BJ (cell line): ENCODE measurements around the gene MED13L. TPM values are rescaled to one million over a fixed set of nuclear protein-coding genes. Genes with fewer than 3 reads are reported as not detected.

Experiments
- CTCF ChIA-PET: fragments of 350-600 bp; formaldehyde crosslinking; extraction: SDS; loops from one replicate; lab custom pipeline; 2021; ENCODE audit warnings: antibody characterized with exemption, inconsistent platforms; lab: Yijun Ruan, JAX
- POLR2A ChIA-PET: fragments of 300-600 bp; sonication (Branson Sonifier 250); formaldehyde crosslinking; extraction: SDS; loops from one replicate; lab custom pipeline; 2021; ENCODE audit warnings: antibody characterized with exemption; lab: Charles Lee
- DNase-seq: peaks from one replicate; pipeline ENCODE4 v3.0.0-alpha.2; 2011; ENCODE audit warnings: low read depth
- H3K27me3 ChIP-seq: 2 replicates; pipeline ENCODE4 v1.6.0; 2011; ENCODE audit warnings: low read length; ENCODE audit not compliant: control insufficient read depth, insufficient read depth
- H3K36me3 ChIP-seq: 2 replicates; pipeline ENCODE4 v1.5.1; 2011; ENCODE audit warnings: low read length; ENCODE audit not compliant: control insufficient read depth, insufficient read depth
- H3K4me3 ChIP-seq: 2 replicates; pipeline ENCODE4 v1.5.1; 2011; ENCODE audit warnings: low read depth, mild to moderate bottlenecking, control low read depth, low read length
- polyA plus RNA-seq: library from polyadenylated mRNA; depleted of rRNA; stranded (reverse); fragments of >200 nt; gene quantifications from 2 replicates; pipeline ENCODE4 v1.2.3, GENCODE V29; 2011
- TF ChIP-seq, protein P1 (sequence below): IDR thresholded peaks from 2 replicates; pipeline ENCODE4 v1.5.1; 2011; ENCODE audit warnings: low read depth, mild to moderate bottlenecking, control low read depth, inconsistent platforms, low read length, moderate library complexity; ENCODE audit not compliant: insufficient read depth

The MED13L gene
- polyA plus RNA-seq, 1 experiment, result 43.7 TPM

DNA sequence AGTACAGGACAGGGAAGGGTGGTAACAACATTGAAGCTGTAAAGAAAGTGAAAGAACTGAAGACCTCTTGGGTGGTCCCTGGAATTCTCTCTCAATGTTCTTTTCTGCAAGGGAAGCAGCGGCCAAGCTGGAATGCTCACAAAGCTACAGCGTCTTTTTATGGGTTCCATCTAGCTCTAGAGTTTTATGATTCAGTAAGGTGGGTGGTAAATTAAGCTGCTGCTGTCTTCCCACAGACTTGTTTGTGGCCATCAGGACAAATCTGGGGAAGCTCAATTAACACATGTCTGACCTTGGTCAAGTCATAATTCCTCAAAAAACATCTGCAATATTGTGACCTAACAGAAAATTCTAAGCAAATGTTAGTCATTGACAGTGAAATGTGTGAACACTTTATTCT is 139.1 kb downstream of the MED13L start:
- no peaks in the 10 kb centered on the region for H3K27me3 ChIP-seq
- no peaks in the 10 kb centered on the region for H3K36me3 ChIP-seq
- ChIA-PET CTCF (no interaction called here), POLR2A (interaction anchor here (0.7 kb wide), 1 partner anchor 69 kb away, joined by 4 read pairs; no protein-coding TSS in a partner anchor)
- no peak for DNase-seq
- no peak overlapping the region for H3K4me3 ChIP-seq
- TF ChIP-seq, protein P1, sequence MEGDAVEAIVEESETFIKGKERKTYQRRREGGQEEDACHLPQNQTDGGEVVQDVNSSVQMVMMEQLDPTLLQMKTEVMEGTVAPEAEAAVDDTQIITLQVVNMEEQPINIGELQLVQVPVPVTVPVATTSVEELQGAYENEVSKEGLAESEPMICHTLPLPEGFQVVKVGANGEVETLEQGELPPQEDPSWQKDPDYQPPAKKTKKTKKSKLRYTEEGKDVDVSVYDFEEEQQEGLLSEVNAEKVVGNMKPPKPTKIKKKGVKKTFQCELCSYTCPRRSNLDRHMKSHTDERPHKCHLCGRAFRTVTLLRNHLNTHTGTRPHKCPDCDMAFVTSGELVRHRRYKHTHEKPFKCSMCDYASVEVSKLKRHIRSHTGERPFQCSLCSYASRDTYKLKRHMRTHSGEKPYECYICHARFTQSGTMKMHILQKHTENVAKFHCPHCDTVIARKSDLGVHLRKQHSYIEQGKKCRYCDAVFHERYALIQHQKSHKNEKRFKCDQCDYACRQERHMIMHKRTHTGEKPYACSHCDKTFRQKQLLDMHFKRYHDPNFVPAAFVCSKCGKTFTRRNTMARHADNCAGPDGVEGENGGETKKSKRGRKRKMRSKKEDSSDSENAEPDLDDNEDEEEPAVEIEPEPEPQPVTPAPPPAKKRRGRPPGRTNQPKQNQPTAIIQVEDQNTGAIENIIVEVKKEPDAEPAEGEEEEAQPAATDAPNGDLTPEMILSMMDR, result no peak

DNA sequence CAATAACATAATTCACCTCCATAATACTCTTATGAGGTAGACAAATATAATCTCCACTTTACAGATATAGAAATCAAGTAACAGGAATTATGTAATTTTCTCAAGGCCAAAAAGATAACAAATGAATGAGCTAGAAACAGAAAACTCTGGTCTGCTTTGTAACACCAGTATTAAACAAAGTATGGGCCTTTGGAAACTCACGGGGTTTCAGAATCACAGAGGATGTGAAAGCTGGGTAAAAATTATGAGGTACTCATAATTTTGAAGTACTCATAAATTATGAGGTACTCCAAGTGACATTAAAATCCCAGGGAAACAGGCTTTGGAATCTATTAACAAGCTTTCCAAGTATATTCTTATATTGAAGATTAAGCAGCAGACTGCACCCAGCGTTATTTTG is 140.2 kb downstream of the MED13L start:
- Histone ChIP-seq H3K4me3 (no peak overlapping the region), H3K27me3 (no peaks in the 10 kb centered on the region), H3K36me3 (no peaks in the 10 kb centered on the region)
- DNase-seq, result no peak
- TF ChIP-seq, protein P1, result no peak
- ChIA-PET POLR2A (no interaction called here), CTCF (no interaction called here)

DNA sequence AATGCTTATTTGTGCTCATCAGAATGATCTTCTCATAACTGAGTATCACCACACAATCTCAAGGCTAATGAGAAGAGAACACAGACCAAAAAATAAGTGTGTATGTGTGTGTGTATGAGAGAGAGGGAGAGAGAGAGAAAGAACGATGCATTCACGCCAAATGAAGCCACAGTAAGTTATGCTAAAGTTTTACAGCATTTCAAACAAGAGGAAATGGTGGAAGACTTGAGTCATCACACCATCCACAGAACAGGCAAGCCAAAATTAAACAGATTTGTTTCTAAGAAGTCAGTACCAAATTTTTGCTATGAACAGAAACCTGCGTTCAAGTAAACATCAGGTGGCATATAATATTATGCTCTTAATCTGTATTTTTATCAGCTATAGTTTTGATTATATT is 141.2 kb downstream of the MED13L start:
- H3K36me3 ChIP-seq, result no peaks in the 10 kb centered on the region
- POLR2A ChIA-PET, result no interaction called here
- no peak overlapping the region for H3K4me3 ChIP-seq
- no peaks in the 10 kb centered on the region for H3K27me3 ChIP-seq
- CTCF ChIA-PET, result no interaction called here
- TF ChIP-seq, protein P1, result no peak
- DNase-seq, result no peak

DNA sequence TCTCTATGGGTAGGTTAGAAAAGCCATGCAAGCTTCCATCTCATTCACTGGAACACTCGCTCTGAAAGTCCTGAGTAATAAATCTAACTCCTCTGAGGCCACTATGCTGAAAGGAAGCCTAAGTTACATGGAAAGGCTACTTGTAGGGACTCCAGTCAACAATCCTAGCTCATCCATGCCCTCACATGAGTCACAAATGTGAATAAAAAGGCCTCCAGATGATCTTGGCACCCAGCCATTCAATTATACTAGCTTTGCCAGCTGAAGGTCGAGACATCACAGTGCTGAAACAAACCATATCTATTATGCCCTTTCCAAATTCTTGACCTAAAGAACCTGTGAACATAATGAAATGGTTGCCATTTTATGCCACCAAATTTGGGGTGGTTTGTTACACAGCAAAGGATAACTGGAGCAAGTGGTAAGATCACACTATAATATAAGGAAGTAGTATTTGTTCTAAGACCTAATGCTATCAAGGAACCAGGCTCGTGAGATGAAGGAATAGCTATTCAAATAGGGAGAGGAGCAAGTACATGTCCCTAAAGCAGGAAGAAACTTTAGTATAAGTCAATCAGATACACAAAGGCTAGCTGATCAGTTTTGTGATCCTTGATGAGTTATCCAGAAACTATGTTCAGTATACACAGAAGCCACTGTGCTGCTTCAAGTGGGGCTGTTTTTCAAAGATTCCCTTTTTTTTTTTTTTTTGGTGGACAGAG is 142.1 kb downstream of the MED13L start:
- TF ChIP-seq, protein P1, result no peak
- POLR2A ChIA-PET, result interaction anchor here (0.6 kb wide), 1 partner anchor 77 kb away, joined by 17 read pairs; no protein-coding TSS in a partner anchor
- no peak for DNase-seq
- Histone ChIP-seq H3K36me3 (no peaks in the 10 kb centered on the region), H3K4me3 (no peak overlapping the region), H3K27me3 (no peaks in the 10 kb centered on the region)
- CTCF ChIA-PET, result interaction anchor here (0.6 to 1.2 kb wide), 2 partner anchors 11 to 19 kb away, joined by 3 read pairs; no protein-coding TSS in a partner anchor

DNA sequence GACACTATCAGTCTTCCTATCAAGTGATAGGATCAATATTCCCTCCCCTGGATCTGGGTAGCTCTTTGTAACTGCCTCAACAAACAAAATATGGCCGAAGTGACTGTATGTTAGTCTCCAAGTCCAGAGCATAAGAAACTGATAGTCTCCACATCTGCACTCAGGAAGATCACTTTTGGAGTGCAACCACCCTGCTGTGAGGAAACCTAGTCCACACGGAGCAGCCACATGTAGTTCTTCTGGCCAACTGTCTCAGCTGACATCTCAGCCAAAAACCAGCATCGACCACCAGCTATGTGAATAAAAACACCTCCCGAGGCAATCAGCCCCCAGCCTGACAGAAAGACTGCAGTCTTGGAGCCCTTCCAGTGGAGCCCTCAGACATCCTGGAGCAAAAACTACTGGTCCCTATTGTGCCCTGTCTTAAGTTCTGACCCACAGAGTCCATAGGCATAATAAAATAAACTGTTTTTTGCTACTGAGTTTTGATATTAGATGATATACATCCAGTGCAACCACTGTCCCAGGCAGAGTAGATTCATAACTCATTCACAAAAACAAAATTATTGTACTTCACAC is 143.8 kb downstream of the MED13L start:
- TF ChIP-seq, protein P1, result no peak
- no peak for DNase-seq
- POLR2A ChIA-PET, result no interaction called here
- H3K36me3 ChIP-seq, result no peaks in the 10 kb centered on the region
- H3K27me3 ChIP-seq, result no peaks in the 10 kb centered on the region
- no peak overlapping the region for H3K4me3 ChIP-seq
- CTCF ChIA-PET, result no interaction called here
